Measurements from ENCODE around the gene G0S2.

Gene G0S2

GRCh38 chr1:209674957-209675564 is at the start of gene G0S2:
G0S2 (plus strand) TSS chr1:209675412; CDS start chr1:209675685, 273 bp downstream.
- no peak for FAIRE-seq

GRCh38 chr1:209625791-209626285 is 49.4 kb upstream of the G0S2 start:
- FAIRE-seq: no peak

GRCh38 chr1:209626346-209627026 is 48.7 kb upstream of the G0S2 start:
- no peak for FAIRE-seq

GRCh38 chr1:209627027-209627731 is 48.0 kb upstream of the G0S2 start:
- FAIRE-seq: no peak

GRCh38 chr1:209627732-209628196 is 47.4 kb upstream of the G0S2 start:
- FAIRE-seq: no peak

- no peak for FAIRE-seq
These were observed 46.5 kb upstream of the G0S2 start for GRCh38 chr1:209628618-209629299.

GRCh38 chr1:209629621-209630382 is 45.4 kb upstream of the G0S2 start:
- no peak for FAIRE-seq

GRCh38 chr1:209630383-209631225 is 44.6 kb upstream of the G0S2 start:
- FAIRE-seq: no peak

GRCh38 chr1:209633335-209633997 is 41.7 kb upstream of the G0S2 start:
- FAIRE-seq: no peak

- no peak for FAIRE-seq
These were observed 41.0 kb upstream of the G0S2 start for GRCh38 chr1:209634005-209634737.

GRCh38 chr1:209635850-209636249 is 39.4 kb upstream of the G0S2 start:
- no peak for FAIRE-seq

- FAIRE-seq: no peak
These were observed 33.4 kb upstream of the G0S2 start for GRCh38 chr1:209641832-209642172.

GRCh38 chr1:209642816-209643215 is 32.4 kb upstream of the G0S2 start:
- no peak for FAIRE-seq

GRCh38 chr1:209643285-209644020 is 31.8 kb upstream of the G0S2 start:
- FAIRE-seq: no peak

- FAIRE-seq: no peak
These were observed 29.4 kb upstream of the G0S2 start for GRCh38 chr1:209645574-209646452.

- no peak for FAIRE-seq
These were observed 28.7 kb upstream of the G0S2 start for GRCh38 chr1:209646558-209646957.

- no peak for FAIRE-seq
These were observed 28.1 kb upstream of the G0S2 start for GRCh38 chr1:209647156-209647555.

GRCh38 chr1:209648346-209648745 is 26.9 kb upstream of the G0S2 start:
- FAIRE-seq: no peak

All from TTC549 (cell line).